HEK293 (cell line): ENCODE measurements around the gene GNAI2.
A peak's percentile ranks its signal among the peaks of the same experiment; 100 is the strongest.

ENCODE experiments used
- CTCF ChIA-PET: fragments of 350-600 bp; formaldehyde crosslinking; extraction: SDS; loops from one replicate; lab custom pipeline; 2021; ENCODE audit warnings: antibody characterized with exemption; lab: Yijun Ruan, JAX
- POLR2A ChIA-PET: fragments of 300-600 bp; formaldehyde crosslinking; extraction: SDS; loops from one replicate; lab custom pipeline; 2020; ENCODE audit warnings: antibody characterized with exemption, inconsistent platforms; lab: Yijun Ruan, JAX
- H3K27ac ChIP-seq: fragments of 200-500 bp; sonication (Bioruptor generic); 2 replicates; pipeline ENCODE4 v1.5.1; 2014; ENCODE audit warnings: low read depth, low read length, control low read depth, inconsistent platforms; ENCODE audit errors: extremely low read depth
- H3K36me3 ChIP-seq, 2 experiments: fragments of 200-500 bp in 1 of 2; sonication (Bioruptor generic) in 1 of 2; 1 replicate in 1 of 2; 2 replicates in 1 of 2; pipeline ENCODE4 v1.5.1; 2014 to 2017; ENCODE audit warnings: inconsistent platforms in 2 of 2, low read length in 2 of 2; ENCODE audit not compliant: control insufficient read depth in 2 of 2, insufficient read depth in 1 of 2
- H3K4me1 ChIP-seq: fragments of 200-500 bp; sonication (Bioruptor generic); 2 replicates; pipeline ENCODE4 v1.5.1; 2014; ENCODE audit warnings: mild to moderate bottlenecking, low read length, inconsistent platforms; ENCODE audit not compliant: control insufficient read depth, insufficient read depth
- H3K4me3 ChIP-seq: 2 replicates; pipeline ENCODE4 v1.5.1; 2011; ENCODE audit warnings: low read depth, mild to moderate bottlenecking, control low read depth, low read length, moderate library complexity
- H3K9me3 ChIP-seq: fragments of 200-500 bp; sonication (Bioruptor generic); 2 replicates; pipeline ENCODE4 v1.5.1; 2014; ENCODE audit warnings: low read depth, low read length, inconsistent platforms; ENCODE audit not compliant: control insufficient read depth, insufficient read depth
- BCL11B ChIP-seq: fragments of 450-650 bp; formaldehyde crosslinking; IDR thresholded peaks from 2 replicates; pipeline ENCODE4 v1.5.1; 2016; ENCODE audit warnings: low read depth, missing biosample characterization, missing genetic modification characterization
- GLIS1 ChIP-seq: fragments of 450-650 bp; formaldehyde crosslinking; IDR thresholded peaks from 2 replicates; pipeline ENCODE4 v1.5.1; 2016; ENCODE audit warnings: missing biosample characterization, missing genetic modification characterization
- GLIS2 ChIP-seq: fragments of 450-650 bp; formaldehyde crosslinking; IDR thresholded peaks from 2 replicates; pipeline ENCODE4 v1.5.1; 2016; ENCODE audit warnings: missing biosample characterization, missing genetic modification characterization
- KLF1 ChIP-seq: fragments of 450-650 bp; formaldehyde crosslinking; IDR thresholded peaks from 2 replicates; pipeline ENCODE4 v1.5.1; 2016; ENCODE audit warnings: missing biosample characterization, missing genetic modification characterization
- KLF17 ChIP-seq: fragments of 450-650 bp; formaldehyde crosslinking; IDR thresholded peaks from 2 replicates; pipeline ENCODE4 v1.5.1; 2016; ENCODE audit warnings: missing biosample characterization, missing genetic modification characterization
- KLF7 ChIP-seq: fragments of 450-650 bp; formaldehyde crosslinking; IDR thresholded peaks from 2 replicates; pipeline ENCODE4 v1.5.1; 2016; ENCODE audit warnings: missing biosample characterization, missing genetic modification characterization, borderline replicate concordance
- SCRT2 ChIP-seq: fragments of 450-650 bp; formaldehyde crosslinking; IDR thresholded peaks from 2 replicates; pipeline ENCODE4 v1.5.1; 2016; ENCODE audit warnings: missing biosample characterization, missing genetic modification characterization
- SP3 ChIP-seq: fragments of 450-650 bp; formaldehyde crosslinking; IDR thresholded peaks from 2 replicates; pipeline ENCODE4 v1.5.1; 2016; ENCODE audit warnings: missing biosample characterization, missing genetic modification characterization
- SP7 ChIP-seq: fragments of 450-650 bp; formaldehyde crosslinking; IDR thresholded peaks from 2 replicates; pipeline ENCODE4 v1.5.1; 2016; ENCODE audit warnings: missing biosample characterization, missing genetic modification characterization
- ZBTB11 ChIP-seq: fragments of 450-650 bp; formaldehyde crosslinking; conservative IDR thresholded peaks from 2 replicates; pipeline ENCODE4 v1.5.1; 2016; ENCODE audit warnings: low read depth, missing biosample characterization, missing genetic modification characterization
- ZBTB48 ChIP-seq: fragments of 450-650 bp; formaldehyde crosslinking; IDR thresholded peaks from 2 replicates; pipeline ENCODE4 v1.5.1; 2016; ENCODE audit warnings: missing biosample characterization, missing genetic modification characterization
- ZEB2 ChIP-seq: fragments of 450-650 bp; formaldehyde crosslinking; IDR thresholded peaks from 2 replicates; pipeline ENCODE4 v1.5.1; 2016; ENCODE audit warnings: missing biosample characterization, missing genetic modification characterization
- ZFP37 ChIP-seq: fragments of 450-650 bp; formaldehyde crosslinking; IDR thresholded peaks from 2 replicates; pipeline ENCODE4 v1.5.1; 2016; ENCODE audit warnings: missing biosample characterization, missing genetic modification characterization
- ZFP69B ChIP-seq: fragments of 450-650 bp; formaldehyde crosslinking; IDR thresholded peaks from 2 replicates; pipeline ENCODE4 v1.5.1; 2016; ENCODE audit warnings: missing biosample characterization, missing genetic modification characterization
- ZNF157 ChIP-seq: fragments of 450-650 bp; formaldehyde crosslinking; IDR thresholded peaks from 2 replicates; pipeline ENCODE4 v1.5.1; 2016; ENCODE audit warnings: missing biosample characterization, missing genetic modification characterization
- ZNF174 ChIP-seq: fragments of 450-650 bp; formaldehyde crosslinking; IDR thresholded peaks from 2 replicates; pipeline ENCODE4 v1.5.0; 2017; ENCODE audit warnings: missing biosample characterization, mild to moderate bottlenecking, missing genetic modification characterization
- ZNF2 ChIP-seq: fragments of 450-650 bp; formaldehyde crosslinking; IDR thresholded peaks from 2 replicates; pipeline ENCODE4 v1.5.1; 2016; ENCODE audit warnings: missing biosample characterization, missing genetic modification characterization
- ZNF202 ChIP-seq: fragments of 450-650 bp; formaldehyde crosslinking; IDR thresholded peaks from 2 replicates; pipeline ENCODE4 v1.5.1; 2016; ENCODE audit warnings: missing biosample characterization, missing genetic modification characterization, borderline replicate concordance
- ZNF274 ChIP-seq, 2 experiments: fragments of 200-500 bp in 1 of 2; fragments of 450-650 bp in 1 of 2; sonication (Bioruptor generic) in 1 of 2; formaldehyde crosslinking in 1 of 2; IDR thresholded peaks; 2 replicates each; pipeline versions ENCODE4 v1.5.1 to v1.6.1; 2014 to 2016; ENCODE audit warnings: borderline replicate concordance in 1 of 2, inconsistent platforms in 1 of 2, low read length in 1 of 2, missing biosample characterization in 1 of 2, missing genetic modification characterization in 1 of 2
- ZNF324 ChIP-seq: fragments of 450-650 bp; formaldehyde crosslinking; IDR thresholded peaks from 2 replicates; pipeline ENCODE4 v1.5.1; 2016; ENCODE audit warnings: missing biosample characterization, missing genetic modification characterization
- ZNF37A ChIP-seq: fragments of 450-650 bp; IDR thresholded peaks from 2 replicates; pipeline ENCODE4 v1.5.1; 2018; ENCODE audit warnings: missing biosample characterization, missing genetic modification characterization
- ZNF426 ChIP-seq: fragments of 450-650 bp; formaldehyde crosslinking; IDR thresholded peaks from 2 replicates; pipeline ENCODE4 v1.5.1; 2017; ENCODE audit warnings: missing biosample characterization, missing genetic modification characterization, mild to moderate bottlenecking, inconsistent platforms, moderate library complexity
- ZNF501 ChIP-seq: fragments of 450-650 bp; formaldehyde crosslinking; IDR thresholded peaks from 2 replicates; pipeline ENCODE4 v1.5.1; 2016; ENCODE audit warnings: missing biosample characterization, missing genetic modification characterization
- ZNF555 ChIP-seq: fragments of 450-650 bp; formaldehyde crosslinking; conservative IDR thresholded peaks from 2 replicates; pipeline ENCODE4 v1.5.1; 2017; ENCODE audit warnings: missing biosample characterization, mild to moderate bottlenecking, missing genetic modification characterization, inconsistent platforms
- ZNF629 ChIP-seq: fragments of 450-650 bp; formaldehyde crosslinking; IDR thresholded peaks from 2 replicates; pipeline ENCODE4 v1.5.1; 2017; ENCODE audit warnings: missing biosample characterization, missing genetic modification characterization
- ZNF660 ChIP-seq: fragments of 450-650 bp; IDR thresholded peaks from 2 replicates; pipeline ENCODE4 v1.5.1; 2018; ENCODE audit warnings: missing biosample characterization, mild to moderate bottlenecking, missing genetic modification characterization
- ZNF692 ChIP-seq: fragments of 450-650 bp; formaldehyde crosslinking; IDR thresholded peaks from 2 replicates; pipeline ENCODE4 v1.5.1; 2016; ENCODE audit warnings: missing biosample characterization, missing genetic modification characterization
- ZNF768 ChIP-seq: fragments of 450-650 bp; formaldehyde crosslinking; IDR thresholded peaks from 2 replicates; pipeline ENCODE4 v1.5.1; 2018; ENCODE audit warnings: missing biosample characterization, mild to moderate bottlenecking, missing genetic modification characterization

GNAI2 gene

GRCh38 chr3:50245251-50245745 lies 9.3 kb downstream of the GNAI2 start:
- TF ChIP-seq ZNF555 (tag by site-specific recombination) (no peak), ZNF629 (tag by site-specific recombination) (no peak), ZNF174 (tag by site-specific recombination) (no peak)
- Histone ChIP-seq H3K4me3 (no peak overlapping the region), H3K36me3 (peaks cover 0 to 1% of the 10 kb centered on the region in 2 experiments; a peak in 1 of 3 replicates), H3K27ac (peak overlapping the region; percentile 43), H3K4me1 (peaks cover 9% of the 10 kb centered on the region; the same call in 1 of the 2 replicates), H3K9me3 (no peaks in the 10 kb centered on the region)
- ChIA-PET POLR2A (no interaction called here), CTCF (interaction anchor here (0.7 to 0.8 kb wide), 3 partner anchors 16 to 77 kb away, joined by 3 to 4 read pairs (median 4); no protein-coding TSS in a partner anchor)

GRCh38 chr3:50245831-50246516 lies 10.0 kb downstream of the GNAI2 start:
- Histone ChIP-seq H3K27ac (peak overlapping the region; percentile 43), H3K36me3 (peaks cover 0 to 3% of the 10 kb centered on the region in 2 experiments; a peak in 2 of 3 replicates), H3K9me3 (no peaks in the 10 kb centered on the region), H3K4me1 (peaks cover 6% of the 10 kb centered on the region; the same call in 1 of the 2 replicates), H3K4me3 (peak overlapping the region; percentile 26)
- ChIA-PET POLR2A (interaction anchor here (0.7 to 1.8 kb wide), 4 partner anchors 10 to 19 kb away, joined by 3 to 17 read pairs (median 6); partner anchors contain the start of gene GNAI2), CTCF (interaction anchor here (0.6 to 5.5 kb wide), 26 partner anchors 9 to 455 kb away, joined by 3 to 71 read pairs (median 5); partner anchors contain the start of genes GNAI2, GNAT1, IFRD2 and LSMEM2)
- peak; percentile 56; the same call in 1 of the 2 replicates for TF ChIP-seq ZNF2
- TF ChIP-seq ZNF501 = peak; percentile 66
- TF ChIP-seq ZNF426 = no peak
- no peak for TF ChIP-seq ZNF37A
- peak; percentile 66 for TF ChIP-seq SP7 (tag by site-specific recombination)
- no peak for TF ChIP-seq ZNF202 (tag by site-specific recombination)
- no peak for TF ChIP-seq ZNF768 (tag by site-specific recombination)
- peak; percentile 59; the same call in 1 of the 2 replicates for TF ChIP-seq GLIS2 (tag by site-specific recombination)
- TF ChIP-seq ZNF157 (tag by site-specific recombination) = no peak
- TF ChIP-seq ZNF274 (IDR thresholded peaks at IDR 0.05; ENCODE audit: low read length) = no peak
- no peak for TF ChIP-seq ZNF274 (tag by site-specific recombination; IDR thresholded peaks at IDR 0.05; ENCODE audit: borderline replicate concordance)
- TF ChIP-seq KLF7 = peak; percentile 29; the same call in 1 of the 2 replicates
- 0 out of 2 replicates have a peak, but pooled peaks have one; percentile 15 for TF ChIP-seq ZFP69B (tag by site-specific recombination)
- TF ChIP-seq SP3 = peak; percentile 31; the same call in 1 of the 2 replicates
- 0 out of 2 replicates have a peak, but pooled peaks have one; percentile 53 for TF ChIP-seq ZFP37 (tag by site-specific recombination)
- 0 out of 2 replicates have a peak, but pooled peaks have one; percentile 39 for TF ChIP-seq ZEB2 (tag by site-specific recombination)
- TF ChIP-seq SCRT2 (tag by site-specific recombination) = 0 out of 2 replicates have a peak, but pooled peaks have one; percentile 13
- 0 out of 2 replicates have a peak, but pooled peaks have one; percentile 58 for TF ChIP-seq KLF17
- no peak for TF ChIP-seq BCL11B (tag by site-specific recombination)
- peak; percentile 33 for TF ChIP-seq GLIS1
- TF ChIP-seq KLF1 (tag by site-specific recombination) = peak; percentile 31; the same call in 1 of the 2 replicates
- peak; percentile 38; the same call in 1 of the 2 replicates for TF ChIP-seq ZNF692 (tag by site-specific recombination)
- peak; percentile 34; the same call in 1 of the 2 replicates for TF ChIP-seq ZBTB11
- TF ChIP-seq ZNF324 = peak; percentile 51; the same call in 1 of the 2 replicates
- TF ChIP-seq ZNF660 (tag by site-specific recombination) = peak; percentile 57; the same call in 1 of the 2 replicates
- TF ChIP-seq ZBTB48 = peak; percentile 83
